ENCODE results near the gene SLX4IP. TPM values are rescaled to one million over a fixed set of nuclear protein-coding genes. Genes with fewer than 3 reads are reported as not detected.

The SLX4IP gene
- total and polyA plus RNA-seq, 4 donors, result 1.2 to 9.5 (median 4.3) TPM

DNA sequence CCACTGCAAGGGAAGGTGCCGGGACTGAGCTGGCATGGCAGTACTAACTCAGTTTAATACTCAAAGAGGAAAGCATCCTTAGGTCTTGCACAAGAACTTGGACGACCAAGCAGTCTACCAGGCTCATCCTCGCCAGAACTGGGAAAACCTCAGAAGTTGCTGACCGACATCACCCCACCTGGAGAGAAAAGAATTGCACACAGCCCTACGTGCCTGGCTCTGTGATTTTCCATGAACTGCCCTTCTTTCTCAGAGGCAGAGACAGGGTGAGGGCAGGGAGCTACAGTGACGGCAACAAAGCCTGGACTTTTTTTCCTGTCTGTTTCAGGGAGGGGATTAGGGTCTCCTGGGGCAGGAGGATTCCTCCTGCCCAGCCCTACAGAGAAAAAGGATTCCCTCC lies 230.7 kb downstream of the SLX4IP start:
- DNase-seq (peak in 1 of 3 donors; percentile 30), ATAC-seq (ENCODE audit: insufficient read depth, low FRiP score) (no peak)
- Histone ChIP-seq H3K36me3 (ENCODE audit: control insufficient read depth in 4 of 4, insufficient read depth in 4 of 4, low read length in 4 of 4) (peaks cover 0 to 41% (median 26%) of the 10 kb centered on the region in 4 donors), H3K27ac (ENCODE audit: low read depth in 1 of 2, low read length in 1 of 2) (peak overlapping the region in 1 of 2 donors; percentile 5), H3K9ac (ENCODE audit: insufficient read depth in 1 of 2, low read length in 2 of 2) (no peak overlapping the region), H3K27me3 (ENCODE audit: control insufficient read depth in 3 of 3, insufficient read depth in 3 of 3, low read length in 2 of 3) (no peaks in the 10 kb centered on the region), H3K4me1 (ENCODE audit: control insufficient read depth in 5 of 5, insufficient read depth in 5 of 5, low read length in 5 of 5) (peaks cover 11 to 41% (median 19%) of the 10 kb centered on the region in 5 donors), H3K4me3 (no peak overlapping the region), H3K9me3 (ENCODE audit: control insufficient read depth in 4 of 4, insufficient read depth in 3 of 4, low read length in 3 of 4) (no peaks in the 10 kb centered on the region)
- WGBS, 2 donors, result 56 to 59% methylated on average over 6 of the region's 6 CpGs
- no peak for TF ChIP-seq CTCF (IDR thresholded peaks at IDR 0.05; ENCODE audit: control extremely low read depth, extremely low read depth)

- TF ChIP-seq CTCF (IDR thresholded peaks at IDR 0.05; ENCODE audit: control extremely low read depth, extremely low read depth), result no peak
Measured at GRCh38 chr20:10666221-10667076, 231.3 kb downstream of the SLX4IP start.

GRCh38 chr20:10667077-10667401 lies 231.9 kb downstream of the SLX4IP start:
- H3K4me3 ChIP-seq, result no peak overlapping the region

More at GRCh38 chr20:10666221-10667076, 231.3 kb downstream of the SLX4IP start:
- H3K9ac ChIP-seq (ENCODE audit: insufficient read depth in 1 of 2, low read length in 2 of 2), result no peak overlapping the region
- peak overlapping the region; percentile 17 to 50 for H3K27ac ChIP-seq (ENCODE audit: low read depth in 1 of 2, low read length in 1 of 2)
- no peak overlapping the region for H3K4me3 ChIP-seq
- DNase-seq, result no peak
- no peaks in the 10 kb centered on the region for H3K27me3 ChIP-seq (ENCODE audit: control insufficient read depth in 3 of 3, insufficient read depth in 3 of 3, low read length in 2 of 3)
- peaks cover 0 to 34% (median 21%) of the 10 kb centered on the region in 4 donors for H3K36me3 ChIP-seq (ENCODE audit: control insufficient read depth in 4 of 4, insufficient read depth in 4 of 4, low read length in 4 of 4)
- H3K9me3 ChIP-seq (ENCODE audit: control insufficient read depth in 4 of 4, insufficient read depth in 3 of 4, low read length in 3 of 4), result no peaks in the 10 kb centered on the region
- H3K4me1 ChIP-seq (ENCODE audit: control insufficient read depth in 5 of 5, insufficient read depth in 5 of 5, low read length in 5 of 5), result peaks cover 10 to 48% (median 20%) of the 10 kb centered on the region in 5 donors
- 74 to 89% methylated on average over 7 of the region's 7 CpGs for WGBS, 2 donors
- no peak for ATAC-seq (ENCODE audit: insufficient read depth, low FRiP score)

More at GRCh38 chr20:10667077-10667401, 231.9 kb downstream of the SLX4IP start:
- H3K27me3 ChIP-seq (ENCODE audit: control insufficient read depth in 3 of 3, insufficient read depth in 3 of 3, low read length in 2 of 3), result no peaks in the 10 kb centered on the region
- peaks cover 0 to 31% (median 17%) of the 10 kb centered on the region in 4 donors for H3K36me3 ChIP-seq (ENCODE audit: control insufficient read depth in 4 of 4, insufficient read depth in 4 of 4, low read length in 4 of 4)
- no peak overlapping the region for H3K9ac ChIP-seq (ENCODE audit: insufficient read depth in 1 of 2, low read length in 2 of 2)
- WGBS, 2 donors, result 69 to 80% methylated on average over 21 of the region's 21 CpGs
- peak overlapping the region in 1 of 2 donors; percentile 50 for H3K27ac ChIP-seq (ENCODE audit: low read depth in 1 of 2, low read length in 1 of 2)
- H3K4me1 ChIP-seq (ENCODE audit: control insufficient read depth in 5 of 5, insufficient read depth in 5 of 5, low read length in 5 of 5), result peaks cover 10 to 51% (median 20%) of the 10 kb centered on the region in 5 donors
- no peak for TF ChIP-seq CTCF (IDR thresholded peaks at IDR 0.05; ENCODE audit: control extremely low read depth, extremely low read depth)
- peak in 1 of 3 donors; percentile 19 for DNase-seq
- ATAC-seq (ENCODE audit: insufficient read depth, low FRiP score), result no peak
- H3K9me3 ChIP-seq (ENCODE audit: control insufficient read depth in 4 of 4, insufficient read depth in 3 of 4, low read length in 3 of 4), result no peaks in the 10 kb centered on the region
